ENCODE data around the gene ROR2. TPM values are rescaled to one million over a fixed set of nuclear protein-coding genes. Genes with fewer than 3 reads are reported as not detected.

Gene ROR2
- polyA plus RNA-seq, 3 donors: not detected

DNA sequence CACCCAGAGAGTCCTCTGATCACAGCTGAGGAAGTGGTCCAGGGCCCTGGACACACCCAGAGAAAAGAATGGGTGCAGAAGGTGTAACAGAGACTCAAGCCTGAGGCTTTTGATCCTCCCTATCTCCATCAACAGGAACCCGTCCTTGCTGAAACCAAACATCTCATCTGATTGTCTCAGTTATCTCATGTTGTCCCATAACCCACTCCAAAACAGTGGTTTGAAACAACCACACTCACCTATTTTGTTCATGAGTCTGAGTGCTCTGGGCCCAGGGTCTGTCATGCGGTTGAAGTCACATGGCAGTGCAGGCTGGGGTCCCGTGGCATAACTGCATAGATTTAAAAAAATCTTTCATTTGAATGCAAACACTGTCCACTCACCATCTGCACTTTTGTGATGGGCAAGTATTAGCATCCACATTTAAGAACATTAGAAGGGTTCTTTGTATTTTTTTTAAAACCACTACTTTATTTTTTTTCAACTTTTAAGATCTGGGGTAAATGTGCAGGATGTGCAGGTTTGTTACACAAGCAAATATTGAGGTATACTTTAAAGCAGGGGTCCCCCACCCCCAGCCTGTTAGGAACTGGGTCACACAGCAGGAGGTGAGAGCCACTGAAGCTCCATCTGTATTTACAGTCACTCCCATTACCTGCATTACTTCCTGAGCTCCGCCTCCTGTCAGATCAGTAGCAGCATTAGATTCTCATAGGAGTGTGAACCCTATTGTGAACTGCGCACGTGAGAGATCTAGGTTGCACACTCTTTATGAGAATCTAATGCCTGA is 255.8 kb downstream of the ROR2 start:
- no peaks in the 10 kb centered on the region for H3K27me3 Mint-ChIP-seq (ENCODE audit: low read depth in 3 of 3)
- H3K27ac Mint-ChIP-seq: no peak overlapping the region
- Histone ChIP-seq H3K9ac (ENCODE audit: insufficient read depth, low read length, poor library complexity, severe bottlenecking) (no peak overlapping the region), H2AFZ (ENCODE audit: insufficient read depth, low read depth, low read length, poor library complexity, severe bottlenecking) (no peak overlapping the region), H3K4me1 (ENCODE audit: control insufficient read depth in 1 of 2, insufficient read depth in 2 of 2, low read length in 2 of 2) (no peaks in the 10 kb centered on the region), H3K4me2 (replicated peaks; ENCODE audit: extremely low read depth, low read length, poor library complexity, severe bottlenecking) (no peak overlapping the region), H3K4me3 (replicated peaks in 1 of 3; ENCODE audit: low read depth in 2 of 3, low read length in 3 of 3) (no peak overlapping the region), H3K9me3 (replicated peaks in 1 of 2; ENCODE audit: control insufficient read depth in 1 of 2, insufficient read depth in 1 of 2, low read length in 2 of 2) (no peaks in the 10 kb centered on the region), H3K36me3 (replicated peaks in 1 of 2; ENCODE audit: control insufficient read depth in 1 of 2, insufficient read depth in 2 of 2, low read length in 2 of 2) (no peaks in the 10 kb centered on the region), H3K79me2 (ENCODE audit: insufficient read depth, low read length) (no peaks in the 10 kb centered on the region), H3K27ac (ENCODE audit: low read depth in 1 of 2, low read length in 2 of 2) (no peak overlapping the region), H4K20me1 (ENCODE audit: insufficient read depth, low read length) (no peaks in the 10 kb centered on the region), H3K27me3 (ENCODE audit: control insufficient read depth in 2 of 2, insufficient read depth in 2 of 2, low read length in 2 of 2) (no peaks in the 10 kb centered on the region)
- no peaks in the 10 kb centered on the region for H3K9me3 Mint-ChIP-seq
- DNase-seq: no peak
- no peaks in the 10 kb centered on the region for H3K4me1 Mint-ChIP-seq
- WGBS (ENCODE audit: insufficient coverage): 100% methylated on average over 1 of the region's 6 CpGs
- no peaks in the 10 kb centered on the region for H3K36me3 Mint-ChIP-seq
- intact Hi-C loops (cut with micrococcal nuclease): no loop called here
- H3K4me3 Mint-ChIP-seq: no peak overlapping the region
- TF ChIP-seq, protein P1, sequence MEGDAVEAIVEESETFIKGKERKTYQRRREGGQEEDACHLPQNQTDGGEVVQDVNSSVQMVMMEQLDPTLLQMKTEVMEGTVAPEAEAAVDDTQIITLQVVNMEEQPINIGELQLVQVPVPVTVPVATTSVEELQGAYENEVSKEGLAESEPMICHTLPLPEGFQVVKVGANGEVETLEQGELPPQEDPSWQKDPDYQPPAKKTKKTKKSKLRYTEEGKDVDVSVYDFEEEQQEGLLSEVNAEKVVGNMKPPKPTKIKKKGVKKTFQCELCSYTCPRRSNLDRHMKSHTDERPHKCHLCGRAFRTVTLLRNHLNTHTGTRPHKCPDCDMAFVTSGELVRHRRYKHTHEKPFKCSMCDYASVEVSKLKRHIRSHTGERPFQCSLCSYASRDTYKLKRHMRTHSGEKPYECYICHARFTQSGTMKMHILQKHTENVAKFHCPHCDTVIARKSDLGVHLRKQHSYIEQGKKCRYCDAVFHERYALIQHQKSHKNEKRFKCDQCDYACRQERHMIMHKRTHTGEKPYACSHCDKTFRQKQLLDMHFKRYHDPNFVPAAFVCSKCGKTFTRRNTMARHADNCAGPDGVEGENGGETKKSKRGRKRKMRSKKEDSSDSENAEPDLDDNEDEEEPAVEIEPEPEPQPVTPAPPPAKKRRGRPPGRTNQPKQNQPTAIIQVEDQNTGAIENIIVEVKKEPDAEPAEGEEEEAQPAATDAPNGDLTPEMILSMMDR (IDR thresholded peaks at IDR 0.05): no peak

DNA sequence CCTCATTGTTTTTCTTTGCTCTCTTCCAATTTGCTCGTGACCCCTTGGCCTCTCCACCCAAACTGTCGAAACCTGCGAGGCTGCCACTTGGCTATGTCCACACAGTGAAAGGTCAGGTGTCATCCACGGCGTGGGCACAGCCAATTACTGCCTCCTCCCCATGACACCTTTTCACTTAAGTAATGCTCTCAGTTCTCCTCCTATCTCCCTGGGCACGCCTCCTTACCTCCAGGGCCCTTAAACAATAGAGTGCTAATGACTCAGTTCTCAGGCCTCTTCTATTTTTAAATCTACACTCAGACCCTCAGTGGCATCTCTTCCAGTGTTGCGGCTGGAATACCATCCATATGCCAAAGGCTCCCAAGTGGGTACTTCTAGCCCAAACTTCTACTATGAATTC is 256.8 kb downstream of the ROR2 start:
- no peak overlapping the region for H3K27ac Mint-ChIP-seq
- H3K36me3 ChIP-seq (replicated peaks in 1 of 2; ENCODE audit: control insufficient read depth in 1 of 2, insufficient read depth in 2 of 2, low read length in 2 of 2): no peaks in the 10 kb centered on the region
- no peaks in the 10 kb centered on the region for H3K36me3 Mint-ChIP-seq
- H3K9me3 Mint-ChIP-seq: no peaks in the 10 kb centered on the region
- no peaks in the 10 kb centered on the region for H3K4me1 Mint-ChIP-seq
- no peak overlapping the region for H3K4me3 ChIP-seq (replicated peaks in 1 of 3; ENCODE audit: low read depth in 2 of 3, low read length in 3 of 3)
- H3K27me3 ChIP-seq (ENCODE audit: control insufficient read depth in 2 of 2, insufficient read depth in 2 of 2, low read length in 2 of 2): no peaks in the 10 kb centered on the region
- H3K4me2 ChIP-seq (replicated peaks; ENCODE audit: extremely low read depth, low read length, poor library complexity, severe bottlenecking): no peak overlapping the region
- H3K4me3 Mint-ChIP-seq: no peak overlapping the region
- no peak for DNase-seq
- H2AFZ ChIP-seq (ENCODE audit: insufficient read depth, low read depth, low read length, poor library complexity, severe bottlenecking): no peak overlapping the region
- no peaks in the 10 kb centered on the region for H3K27me3 Mint-ChIP-seq (ENCODE audit: low read depth in 3 of 3)
- H3K9me3 ChIP-seq (replicated peaks in 1 of 2; ENCODE audit: control insufficient read depth in 1 of 2, insufficient read depth in 1 of 2, low read length in 2 of 2): no peaks in the 10 kb centered on the region
- intact Hi-C loops (cut with micrococcal nuclease): no loop called here
- no peak overlapping the region for H3K9ac ChIP-seq (ENCODE audit: insufficient read depth, low read length, poor library complexity, severe bottlenecking)
- TF ChIP-seq, protein P1 (IDR thresholded peaks at IDR 0.05): no peak
- no peak overlapping the region for H3K27ac ChIP-seq (ENCODE audit: low read depth in 1 of 2, low read length in 2 of 2)
- no peaks in the 10 kb centered on the region for H3K79me2 ChIP-seq (ENCODE audit: insufficient read depth, low read length)
- H3K4me1 ChIP-seq (ENCODE audit: control insufficient read depth in 1 of 2, insufficient read depth in 2 of 2, low read length in 2 of 2): no peaks in the 10 kb centered on the region
- no peaks in the 10 kb centered on the region for H4K20me1 ChIP-seq (ENCODE audit: insufficient read depth, low read length)
- 94% methylated on average over 7 of the region's 7 CpGs for WGBS (ENCODE audit: insufficient coverage)
